ENCODE data around the gene MRPS18C. TPM values are rescaled to one million over a fixed set of nuclear protein-coding genes. Genes with fewer than 3 reads are reported as not detected.
"Not testable (repeated sequence)": the region's sequence is repeated elsewhere in the genome, so short reads cannot be mapped to it uniquely, and the experiment has no call there.

MRPS18C gene
- polyA plus RNA-seq, 3 donors: 13.6 to 70.5 (median 42.4) TPM

DNA sequence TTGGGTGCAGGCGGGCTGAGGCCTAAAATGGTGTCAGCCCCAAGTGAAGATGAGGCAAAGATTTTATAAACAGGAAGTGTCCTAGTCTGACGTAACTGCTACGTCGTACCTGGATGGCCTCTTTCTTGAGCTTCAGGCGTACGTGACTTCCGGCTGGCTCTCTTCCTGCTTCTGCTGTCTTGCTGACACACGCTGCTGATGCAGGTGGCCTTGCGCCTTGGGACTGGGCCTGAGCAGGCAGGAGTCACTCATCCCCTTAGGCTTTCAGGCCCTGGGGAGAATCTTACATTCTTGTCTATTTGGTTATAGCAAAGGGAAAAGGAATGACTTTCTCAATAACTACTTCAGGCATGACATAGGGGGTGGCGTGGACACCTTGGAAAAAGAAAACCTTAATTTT is 49.1 kb downstream of the MRPS18C start:
- H3K4me3 ChIP-seq (replicated peaks in 1 of 3; ENCODE audit: low read depth in 2 of 3, low read length in 3 of 3): no peak overlapping the region
- no peak overlapping the region for H3K27ac ChIP-seq (ENCODE audit: low read depth in 1 of 2, low read length in 2 of 2)
- no peaks in the 10 kb centered on the region for H4K20me1 ChIP-seq (ENCODE audit: insufficient read depth, low read length)
- Mint-ChIP-seq H3K4me1 (peaks cover 20% of the 10 kb centered on the region), H3K36me3 (no peaks in the 10 kb centered on the region), H3K27me3 (ENCODE audit: low read depth in 3 of 3) (peaks cover 0 to 2% (median 0%) of the 10 kb centered on the region in 3 donors), H3K9me3 (peaks cover 0 to 2% (median 0%) of the 10 kb centered on the region in 7 donors), H3K4me3 (no peak overlapping the region), H3K27ac (peak overlapping the region in 2 of 7 donors; percentile 30 to 76)
- no peaks in the 10 kb centered on the region for H3K9me3 ChIP-seq (replicated peaks in 1 of 2; ENCODE audit: control insufficient read depth in 1 of 2, insufficient read depth in 1 of 2, low read length in 2 of 2)
- 50% methylated on average over 8 of the region's 10 CpGs for WGBS (ENCODE audit: insufficient coverage)
- H3K36me3 ChIP-seq (replicated peaks in 1 of 2; ENCODE audit: control insufficient read depth in 1 of 2, insufficient read depth in 2 of 2, low read length in 2 of 2): no peaks in the 10 kb centered on the region
- peak; percentile 16 to 46 (median 16) for DNase-seq
- H3K27me3 ChIP-seq (ENCODE audit: control insufficient read depth in 2 of 2, insufficient read depth in 2 of 2, low read length in 2 of 2): no peaks in the 10 kb centered on the region
- H3K4me1 ChIP-seq (ENCODE audit: control insufficient read depth in 1 of 2, insufficient read depth in 2 of 2, low read length in 2 of 2): peaks cover 0 to 3% of the 10 kb centered on the region in 2 donors
- H3K79me2 ChIP-seq (ENCODE audit: insufficient read depth, low read length): no peaks in the 10 kb centered on the region
- peak overlapping the region; percentile 61 for H2AFZ ChIP-seq (ENCODE audit: insufficient read depth, low read depth, low read length, poor library complexity, severe bottlenecking)
- no peak overlapping the region for H3K9ac ChIP-seq (ENCODE audit: insufficient read depth, low read length, poor library complexity, severe bottlenecking)
- TF ChIP-seq CTCF (IDR thresholded peaks at IDR 0.05): no peak
- intact Hi-C loops (cut with micrococcal nuclease): no loop called here
- H3K4me2 ChIP-seq (replicated peaks; ENCODE audit: extremely low read depth, low read length, poor library complexity, severe bottlenecking): no peak overlapping the region

DNA sequence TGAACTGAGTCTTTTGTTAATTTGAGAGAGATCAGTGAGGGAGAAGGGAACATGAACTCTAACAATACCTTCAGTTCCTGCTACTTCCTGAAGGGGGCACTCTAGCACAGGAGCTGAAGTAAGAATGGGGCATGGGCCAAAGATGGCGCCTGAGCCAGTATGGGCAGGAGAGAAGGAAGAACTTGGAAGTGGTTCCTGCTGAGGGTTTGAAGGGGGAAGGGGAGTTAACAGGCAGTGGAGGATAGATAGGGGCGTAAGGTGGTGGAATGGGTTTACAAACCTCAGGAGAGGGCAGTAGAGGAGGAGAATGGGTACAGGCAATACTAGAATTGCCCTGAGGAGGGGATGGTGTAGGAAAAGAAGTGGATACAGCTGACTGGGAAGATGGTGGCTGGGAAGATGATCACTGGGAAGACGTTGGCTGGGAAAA is 53.3 kb downstream of the MRPS18C start:
- DNase-seq: peak; percentile 61 to 75 (median 67)
- not testable (repeated sequence) for H3K79me2 ChIP-seq (ENCODE audit: insufficient read depth, low read length); H3K27me3 ChIP-seq (ENCODE audit: control insufficient read depth in 2 of 2, insufficient read depth in 2 of 2, low read length in 2 of 2); H3K9me3 Mint-ChIP-seq; H3K4me1 ChIP-seq (ENCODE audit: control insufficient read depth in 1 of 2, insufficient read depth in 2 of 2, low read length in 2 of 2); H3K4me2 ChIP-seq (replicated peaks; ENCODE audit: extremely low read depth, low read length, poor library complexity, severe bottlenecking); H3K36me3 ChIP-seq (replicated peaks in 1 of 2; ENCODE audit: control insufficient read depth in 1 of 2, insufficient read depth in 2 of 2, low read length in 2 of 2); H3K4me3 ChIP-seq (replicated peaks in 1 of 3; ENCODE audit: low read depth in 2 of 3, low read length in 3 of 3); H3K27me3 Mint-ChIP-seq (ENCODE audit: low read depth in 3 of 3); H3K9me3 ChIP-seq (replicated peaks in 1 of 2; ENCODE audit: control insufficient read depth in 1 of 2, insufficient read depth in 1 of 2, low read length in 2 of 2); H3K36me3 Mint-ChIP-seq; H3K4me3 Mint-ChIP-seq; H4K20me1 ChIP-seq (ENCODE audit: insufficient read depth, low read length); H3K27ac ChIP-seq (ENCODE audit: low read depth in 1 of 2, low read length in 2 of 2); H3K9ac ChIP-seq (ENCODE audit: insufficient read depth, low read length, poor library complexity, severe bottlenecking)
- TF ChIP-seq CTCF (IDR thresholded peaks at IDR 0.05): peak; percentile 81
- WGBS (ENCODE audit: insufficient coverage): 63% methylated on average over 3 of the region's 3 CpGs
- intact Hi-C loops (cut with micrococcal nuclease): loop anchor here in 1 of 2 donors (2.0 kb wide), 1 partner anchor 130 kb away; no protein-coding TSS in a partner anchor
- Mint-ChIP-seq H3K27ac (peak overlapping the region in 2 of 7 donors; percentile 60 to 66), H3K4me1 (peaks cover 18% of the 10 kb centered on the region)
- H2AFZ ChIP-seq (ENCODE audit: insufficient read depth, low read depth, low read length, poor library complexity, severe bottlenecking): peak overlapping the region; percentile 37

Measured in CD14-positive monocyte (primary cell).